ENCODE results near the gene FILIP1L. TPM values are rescaled to one million over a fixed set of nuclear protein-coding genes. Genes with fewer than 3 reads are reported as not detected.

FILIP1L gene
- total RNA-seq, 1 donor from 2014 or later, result 33.4 TPM

DNA sequence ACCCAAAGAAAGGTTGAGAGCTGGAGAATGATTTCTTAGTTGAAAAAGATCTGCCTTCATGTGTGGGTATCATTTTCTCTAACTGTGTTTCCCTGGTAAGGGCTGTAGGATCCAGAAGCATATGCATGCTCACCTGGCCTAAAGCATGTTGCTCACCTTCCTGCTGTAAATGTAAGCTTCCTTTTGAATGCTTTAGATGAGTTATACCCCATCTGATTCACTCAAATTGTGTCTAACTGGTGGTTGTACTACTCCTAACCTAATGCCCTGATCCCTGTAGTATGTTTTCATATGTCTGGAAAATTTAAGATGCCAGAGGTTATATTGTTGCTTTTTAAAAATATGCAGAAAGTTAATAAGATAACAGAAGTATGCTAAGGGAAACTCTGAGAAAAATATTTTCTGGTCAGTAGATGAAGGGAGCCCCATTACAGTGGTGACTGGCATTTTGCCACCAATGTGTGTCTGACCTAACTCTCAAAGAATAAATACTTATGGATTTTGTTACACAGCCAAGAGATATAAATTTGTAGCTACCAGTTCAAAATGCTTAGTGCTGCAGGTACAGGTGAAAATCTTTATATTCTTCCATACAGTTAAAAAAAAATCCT, 7.7 kb downstream of the FILIP1L start:
- TF ChIP-seq, protein P1, sequence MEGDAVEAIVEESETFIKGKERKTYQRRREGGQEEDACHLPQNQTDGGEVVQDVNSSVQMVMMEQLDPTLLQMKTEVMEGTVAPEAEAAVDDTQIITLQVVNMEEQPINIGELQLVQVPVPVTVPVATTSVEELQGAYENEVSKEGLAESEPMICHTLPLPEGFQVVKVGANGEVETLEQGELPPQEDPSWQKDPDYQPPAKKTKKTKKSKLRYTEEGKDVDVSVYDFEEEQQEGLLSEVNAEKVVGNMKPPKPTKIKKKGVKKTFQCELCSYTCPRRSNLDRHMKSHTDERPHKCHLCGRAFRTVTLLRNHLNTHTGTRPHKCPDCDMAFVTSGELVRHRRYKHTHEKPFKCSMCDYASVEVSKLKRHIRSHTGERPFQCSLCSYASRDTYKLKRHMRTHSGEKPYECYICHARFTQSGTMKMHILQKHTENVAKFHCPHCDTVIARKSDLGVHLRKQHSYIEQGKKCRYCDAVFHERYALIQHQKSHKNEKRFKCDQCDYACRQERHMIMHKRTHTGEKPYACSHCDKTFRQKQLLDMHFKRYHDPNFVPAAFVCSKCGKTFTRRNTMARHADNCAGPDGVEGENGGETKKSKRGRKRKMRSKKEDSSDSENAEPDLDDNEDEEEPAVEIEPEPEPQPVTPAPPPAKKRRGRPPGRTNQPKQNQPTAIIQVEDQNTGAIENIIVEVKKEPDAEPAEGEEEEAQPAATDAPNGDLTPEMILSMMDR (conservative IDR thresholded peaks at IDR 0.05; ENCODE audit: low read depth, low read length), result no peak
- DNase-seq (ENCODE audit: low read depth), result no peak
- H3K4me3 ChIP-seq (ENCODE audit: low read depth, low read length), result no peak overlapping the region

DNA sequence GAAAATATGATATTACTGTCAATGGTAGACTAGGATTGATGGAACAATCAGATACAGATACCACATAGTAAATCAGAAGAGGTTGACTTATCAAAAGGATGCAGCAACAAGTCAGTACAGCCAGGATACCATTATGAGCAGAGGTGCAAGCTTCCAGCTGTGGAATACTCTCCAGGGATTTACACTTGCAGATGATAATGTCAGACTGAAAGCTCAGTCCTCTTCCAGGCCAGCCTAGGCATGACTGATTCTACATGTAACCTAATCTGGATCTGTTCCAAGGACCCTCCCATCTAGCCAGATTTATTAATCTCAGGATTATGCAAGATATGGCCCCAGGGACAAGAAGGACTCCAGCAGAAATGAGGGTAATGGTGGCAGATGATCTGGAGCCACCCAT, 8.2 kb downstream of the FILIP1L start:
- DNase-seq (ENCODE audit: low read depth), result no peak
- TF ChIP-seq, protein P1 (conservative IDR thresholded peaks at IDR 0.05; ENCODE audit: low read depth, low read length), result no peak
- H3K4me3 ChIP-seq (ENCODE audit: low read depth, low read length), result no peak overlapping the region

DNA sequence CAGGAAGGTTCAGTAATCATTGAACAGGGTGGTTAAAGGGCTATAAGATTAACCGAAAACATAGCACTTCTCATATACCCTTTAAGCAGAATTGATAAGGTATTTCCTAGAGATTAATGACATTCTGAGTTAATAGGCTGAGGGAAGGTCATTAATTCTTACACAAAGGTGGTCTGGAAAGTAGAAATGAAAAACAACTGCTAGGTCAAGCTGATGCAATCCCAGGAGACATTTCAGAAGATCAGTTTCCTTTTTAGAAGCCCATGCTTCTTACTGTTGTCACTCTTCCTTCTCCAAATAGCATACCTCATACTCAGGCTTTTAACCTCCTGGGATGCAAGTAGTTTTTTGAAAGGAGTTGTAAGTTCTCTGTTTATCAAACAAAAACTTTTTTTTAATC, 8.8 kb downstream of the FILIP1L start:
- TF ChIP-seq, protein P1 (conservative IDR thresholded peaks at IDR 0.05; ENCODE audit: low read depth, low read length), result no peak
- no peak for DNase-seq (ENCODE audit: low read depth)
- H3K4me3 ChIP-seq (ENCODE audit: low read depth, low read length), result no peak overlapping the region

DNA sequence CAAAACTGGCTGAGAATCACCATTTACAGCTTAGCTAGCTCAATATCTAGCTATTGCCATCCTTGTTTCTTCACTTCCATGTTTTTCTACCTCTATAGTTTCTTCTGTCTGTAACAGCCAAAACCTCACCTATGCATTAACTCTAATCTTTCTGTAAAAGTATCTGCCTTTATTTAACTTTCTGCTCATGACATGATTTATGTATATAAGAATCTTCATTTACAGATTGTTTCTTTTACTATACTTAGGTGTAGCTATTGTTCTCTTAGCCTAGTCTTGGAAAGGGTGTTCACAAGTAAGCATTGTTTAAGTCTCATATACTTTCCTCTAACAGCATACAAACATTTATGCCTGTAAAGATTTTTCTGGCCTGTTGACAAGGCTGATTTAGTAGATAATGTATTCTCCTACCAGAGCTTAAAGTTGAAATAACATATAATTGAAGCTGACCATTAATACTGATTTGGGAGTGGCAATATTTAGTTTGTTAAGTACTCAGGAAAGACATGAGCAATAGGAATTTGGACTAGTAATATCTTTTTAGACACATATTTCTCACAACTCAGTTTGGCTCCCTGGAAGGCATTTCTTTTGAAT, 9.4 kb downstream of the FILIP1L start:
- no peak overlapping the region for H3K4me3 ChIP-seq (ENCODE audit: low read depth, low read length)
- TF ChIP-seq, protein P1 (conservative IDR thresholded peaks at IDR 0.05; ENCODE audit: low read depth, low read length), result no peak
- no peak for DNase-seq (ENCODE audit: low read depth)

DNA sequence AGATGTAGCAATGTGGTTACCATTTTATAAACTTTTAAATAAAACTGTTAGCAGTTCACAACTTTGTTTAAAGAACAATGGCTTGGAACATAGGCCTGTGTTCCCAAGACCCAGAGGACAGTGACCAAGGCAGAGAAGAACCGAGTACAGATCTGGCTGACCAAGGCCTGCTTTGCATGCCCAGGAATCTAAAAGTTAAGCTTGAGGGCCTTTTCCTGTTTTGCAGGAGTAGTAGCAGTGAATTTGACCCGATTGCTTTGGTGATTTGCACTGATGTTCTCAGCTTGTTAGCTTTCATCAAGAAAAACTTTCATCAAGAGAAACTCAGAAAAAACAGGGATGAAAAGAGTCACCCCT, 9.9 kb downstream of the FILIP1L start:
- no peak overlapping the region for H3K4me3 ChIP-seq (ENCODE audit: low read depth, low read length)
- DNase-seq (ENCODE audit: low read depth), result no peak
- TF ChIP-seq, protein P1 (conservative IDR thresholded peaks at IDR 0.05; ENCODE audit: low read depth, low read length), result no peak

DNA sequence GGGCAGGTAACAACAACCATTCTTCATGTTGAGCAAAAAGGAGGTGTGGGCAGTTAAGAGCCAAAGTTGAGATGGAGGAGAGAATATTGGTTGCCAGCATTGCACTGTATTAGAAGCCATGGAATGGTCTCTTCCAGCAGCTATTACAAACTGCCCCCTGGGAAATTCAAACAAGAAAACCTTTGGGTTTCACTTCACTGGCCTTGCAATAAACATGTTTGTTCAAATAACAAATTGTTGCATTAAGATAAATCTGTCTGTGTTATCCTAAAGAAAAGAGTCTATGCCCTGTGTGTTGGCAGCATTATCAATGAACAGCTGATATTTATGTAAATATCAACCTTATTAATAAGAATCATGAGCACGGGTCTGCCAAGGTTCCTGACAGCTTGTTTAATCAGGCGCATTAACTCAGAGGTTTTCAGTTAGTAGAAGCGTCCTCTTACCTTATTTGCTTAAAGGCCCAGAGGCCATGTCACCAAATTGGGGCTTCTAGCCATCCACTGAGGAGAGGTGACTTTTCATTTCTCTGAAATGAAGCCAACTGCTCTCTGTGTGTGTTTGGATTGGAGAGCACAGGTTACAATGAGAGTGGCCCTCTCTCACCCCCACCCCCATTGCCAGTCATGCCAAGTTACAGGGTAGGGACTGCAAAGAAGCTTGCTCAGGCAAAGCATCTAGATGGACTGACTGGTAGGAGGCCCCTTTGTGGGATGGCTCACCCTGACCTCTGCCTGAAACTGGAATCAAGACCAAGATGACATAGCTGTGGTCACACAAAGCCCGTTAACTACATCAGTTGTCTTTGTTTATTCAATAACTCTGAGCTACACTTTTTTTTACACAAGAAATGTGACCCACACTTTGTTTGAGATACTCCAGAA, 10.5 kb downstream of the FILIP1L start:
- DNase-seq (ENCODE audit: low read depth), result no peak
- TF ChIP-seq, protein P1 (conservative IDR thresholded peaks at IDR 0.05; ENCODE audit: low read depth, low read length), result no peak
- H3K4me3 ChIP-seq (ENCODE audit: low read depth, low read length), result no peak overlapping the region
